GM21360 (cell line): ENCODE data around the gene EPB41L4B.

ENCODE experiments used
- ATAC-seq: cut with Tn5 transposase; IDR thresholded peaks from one replicate; pipeline ENCODE4 v1.9.1; 2021; ENCODE audit warnings: mild to moderate bottlenecking, moderate library complexity; ENCODE audit not compliant: unreplicated experiment

Gene EPB41L4B

DNA sequence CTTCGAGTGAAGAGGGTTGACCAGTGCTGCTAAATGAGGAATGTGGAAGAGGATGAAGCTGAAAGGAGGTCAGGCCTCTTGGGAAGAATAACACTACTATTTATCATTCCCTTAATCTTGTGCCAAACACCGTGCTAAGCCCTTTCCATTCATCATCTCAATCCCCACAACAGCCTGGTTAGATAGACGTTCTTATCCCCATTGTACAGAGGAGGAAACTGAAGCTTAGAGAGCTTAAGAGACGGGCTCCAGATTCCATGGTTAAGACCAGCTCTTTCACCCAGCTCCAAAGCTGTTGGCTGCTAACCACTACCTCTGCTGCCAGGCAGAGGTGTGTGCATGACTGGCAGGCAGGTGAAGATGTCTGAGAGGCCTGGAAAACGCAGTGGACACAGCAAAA is 868 bp upstream of the EPB41L4B start:
- no peak for ATAC-seq

DNA sequence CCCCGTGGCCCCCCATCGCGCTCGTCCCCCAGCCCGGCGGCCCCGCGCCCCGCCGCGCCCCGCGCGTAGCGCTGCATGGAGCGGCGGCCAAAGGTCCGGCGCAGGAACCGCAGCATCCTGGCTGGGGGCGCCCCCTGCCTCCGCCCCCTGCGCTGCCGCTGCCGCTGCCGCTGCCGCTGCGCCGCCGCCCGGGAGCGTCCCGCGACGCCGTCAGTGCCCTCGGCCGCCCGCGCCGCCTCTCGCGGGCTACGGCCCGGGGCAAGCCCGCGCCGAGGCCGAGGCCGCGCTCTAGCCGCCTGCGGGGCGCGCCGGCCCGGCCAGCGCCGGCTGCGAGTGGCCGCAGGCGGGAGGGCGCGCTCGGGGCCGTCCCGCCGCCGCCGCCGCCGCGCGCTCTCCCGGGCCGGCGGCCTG is 523 bp downstream of the EPB41L4B start:
- peak; percentile 39 for ATAC-seq

DNA sequence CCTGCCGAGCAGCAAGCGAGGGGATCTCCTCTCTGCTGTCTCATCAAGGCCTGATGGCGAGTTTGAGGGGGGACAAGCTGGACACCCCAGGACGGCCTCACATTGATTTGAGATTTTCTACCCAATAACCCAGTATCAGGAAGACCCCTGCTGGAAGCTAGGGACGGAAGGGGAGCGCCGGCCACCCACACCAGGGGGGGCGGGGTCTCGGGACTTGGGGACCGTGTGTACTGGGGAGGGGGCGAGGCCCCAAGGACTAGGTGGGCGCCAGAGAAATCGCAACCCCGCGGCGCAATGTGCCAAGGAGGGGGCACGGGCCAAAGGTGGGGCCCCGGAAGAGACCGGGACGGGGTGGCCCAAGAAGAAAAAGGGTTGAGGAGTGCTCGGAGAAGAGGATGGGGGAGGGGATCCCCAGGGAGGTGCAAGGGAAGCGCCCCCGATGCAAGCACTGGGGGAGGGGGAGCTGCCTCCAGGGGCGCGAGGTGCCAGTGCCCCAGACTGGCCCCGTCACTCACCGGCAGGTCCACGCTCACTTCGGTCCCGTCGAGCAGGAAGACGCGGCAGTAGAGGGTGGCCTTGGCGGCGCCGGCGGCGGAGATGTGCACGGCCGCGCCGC is 1.1 kb downstream of the EPB41L4B start:
- peak; percentile 9 for ATAC-seq

DNA sequence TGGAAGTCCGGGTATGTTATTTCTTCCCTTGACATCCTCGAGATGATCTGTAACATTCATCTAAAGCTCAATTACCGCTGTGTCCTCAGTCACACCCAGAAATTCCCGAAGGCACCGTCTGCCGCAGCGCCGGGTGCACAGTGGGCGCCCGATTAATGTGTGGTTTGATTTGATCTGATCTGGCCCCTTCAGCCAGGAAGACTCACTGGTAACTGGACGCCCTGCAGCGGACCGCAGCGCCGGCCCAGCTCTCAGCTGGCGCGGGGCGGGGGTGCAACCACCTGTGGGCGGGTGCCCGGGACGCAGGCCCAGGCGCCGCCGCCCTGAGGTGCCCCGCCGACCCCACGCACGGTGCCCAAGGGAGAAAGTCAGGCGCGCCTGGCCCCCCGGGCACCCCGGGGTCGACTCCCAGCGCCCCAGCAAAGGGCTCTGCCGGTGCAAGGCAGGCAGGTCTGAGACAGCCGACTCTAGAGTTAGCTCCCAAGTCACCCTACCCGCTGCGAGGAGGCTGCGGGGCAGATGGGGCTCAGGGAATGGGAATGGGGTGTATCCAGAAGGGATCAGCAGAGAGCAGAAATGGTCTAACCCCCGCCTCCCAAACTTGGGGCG is 1.7 kb downstream of the EPB41L4B start:
- no peak for ATAC-seq

DNA sequence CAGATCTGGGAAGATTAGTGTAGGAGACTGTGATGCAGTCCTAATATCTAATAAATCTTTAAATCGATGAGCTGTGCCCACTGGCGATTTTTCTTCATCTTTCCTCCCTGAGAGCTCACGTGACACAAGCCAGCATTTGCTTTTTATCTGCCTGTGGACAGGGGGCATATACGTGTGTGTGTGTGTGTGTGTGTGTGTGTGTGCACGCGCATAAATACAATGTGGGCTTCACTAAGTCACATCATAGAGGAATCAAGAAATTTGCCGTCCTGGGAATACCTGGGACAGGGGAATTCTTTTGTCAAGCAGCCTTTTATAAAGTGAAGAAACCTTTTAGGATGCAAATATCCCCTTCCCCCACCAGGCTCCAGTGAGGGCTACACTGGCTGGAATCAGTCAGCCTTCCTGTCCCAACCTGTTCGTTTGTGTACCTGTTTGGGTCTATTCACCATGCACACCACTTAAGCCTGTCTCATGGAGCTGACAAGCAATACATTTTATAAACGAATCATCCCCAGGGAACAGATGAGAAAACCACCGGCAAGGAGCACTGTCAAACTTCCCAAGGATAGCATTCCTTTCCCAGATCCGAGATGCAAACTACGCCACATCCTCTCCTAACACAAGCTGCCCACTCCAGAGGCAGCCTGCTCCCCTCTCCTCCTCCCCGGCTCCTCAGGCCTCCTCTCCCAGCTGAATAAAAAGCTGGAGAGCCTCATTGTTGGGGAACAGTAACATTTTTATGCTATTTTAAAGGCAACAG is 2.7 kb downstream of the EPB41L4B start:
- ATAC-seq = no peak

DNA sequence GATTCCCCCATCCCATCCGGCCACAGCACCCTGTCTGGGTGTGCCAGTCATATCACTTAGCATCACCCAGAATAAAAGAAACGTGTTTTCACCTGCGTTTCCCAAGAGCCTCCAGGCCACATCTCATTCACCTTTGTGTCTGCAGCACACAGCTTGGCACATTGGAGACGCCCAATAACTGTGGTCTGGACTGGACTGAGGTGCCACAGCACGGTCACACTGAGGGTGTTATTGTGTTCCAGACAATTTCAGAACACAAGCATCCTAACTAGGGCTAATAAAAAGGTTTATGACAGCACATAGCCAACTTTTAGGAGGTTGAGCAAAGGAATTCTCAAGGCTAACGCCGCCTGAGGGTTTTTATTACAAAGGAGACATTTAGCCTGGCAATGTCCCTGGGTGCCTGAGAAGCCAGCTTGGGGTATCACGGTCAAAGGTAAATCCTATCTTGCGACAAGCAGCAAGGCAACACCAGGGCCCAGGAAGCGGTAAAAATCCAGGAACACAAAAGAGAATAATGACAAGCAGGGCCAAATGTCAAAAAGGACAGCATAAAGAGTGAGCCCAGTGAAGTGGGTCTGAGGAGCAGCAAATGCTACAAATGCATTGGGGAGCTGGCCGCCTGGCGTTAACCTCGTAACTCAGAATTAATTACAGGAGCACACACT is 3.4 kb downstream of the EPB41L4B start:
- no peak for ATAC-seq

DNA sequence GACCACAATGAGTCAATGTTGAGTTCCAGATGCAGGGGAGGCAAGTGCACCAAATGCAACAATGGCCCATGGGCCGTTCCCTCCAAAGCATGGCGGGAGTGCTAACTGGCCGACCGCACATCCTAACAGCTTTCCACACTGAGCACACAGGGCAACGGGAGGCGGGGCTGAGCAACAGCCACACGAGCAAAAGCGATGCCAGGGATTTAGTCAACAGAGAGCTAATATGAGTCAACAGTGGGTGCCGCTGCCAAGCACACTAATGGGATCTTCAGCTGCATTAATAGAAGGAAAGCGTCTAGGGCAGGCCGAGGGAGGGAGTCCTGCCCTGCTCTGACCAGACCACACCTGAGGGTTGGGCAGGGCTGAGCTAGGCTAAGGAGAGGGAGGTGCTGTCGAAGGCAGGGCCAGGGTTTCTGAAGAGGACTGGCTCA is 4.6 kb downstream of the EPB41L4B start:
- ATAC-seq = no peak

DNA sequence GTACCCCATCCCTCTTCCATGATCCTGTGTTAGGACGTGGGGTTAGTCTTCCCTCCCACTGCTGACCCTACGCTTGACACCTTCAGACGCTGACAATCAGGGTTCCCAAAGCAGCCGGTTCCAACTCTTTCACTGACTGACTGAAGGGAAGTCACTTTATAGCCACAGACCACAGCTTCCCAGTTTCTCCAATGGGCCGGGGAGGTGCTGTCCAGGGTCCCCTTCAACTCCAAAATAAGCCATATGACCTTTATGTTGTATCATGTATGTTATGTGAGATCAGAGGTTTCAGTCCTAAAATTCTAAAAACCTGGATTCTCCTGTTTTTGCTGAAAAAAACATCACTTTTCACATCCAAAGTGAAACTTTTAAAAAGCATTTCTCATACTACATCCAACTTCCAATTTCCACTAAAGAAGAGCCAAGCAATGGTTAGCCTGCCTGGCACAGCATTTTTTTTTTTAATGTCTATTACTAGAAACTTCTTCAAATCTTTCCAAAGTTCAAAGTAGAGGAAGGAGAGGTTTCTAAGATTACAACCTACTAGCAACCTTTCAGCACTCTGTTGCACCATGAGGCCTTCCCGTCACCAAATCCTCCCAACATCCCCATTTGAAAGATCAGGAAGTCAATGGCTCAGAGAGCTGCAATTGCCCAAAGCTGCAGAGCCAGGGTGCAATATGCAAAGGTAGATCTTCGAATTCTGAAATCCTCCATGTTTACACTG is 5.2 kb downstream of the EPB41L4B start:
- ATAC-seq = no peak

DNA sequence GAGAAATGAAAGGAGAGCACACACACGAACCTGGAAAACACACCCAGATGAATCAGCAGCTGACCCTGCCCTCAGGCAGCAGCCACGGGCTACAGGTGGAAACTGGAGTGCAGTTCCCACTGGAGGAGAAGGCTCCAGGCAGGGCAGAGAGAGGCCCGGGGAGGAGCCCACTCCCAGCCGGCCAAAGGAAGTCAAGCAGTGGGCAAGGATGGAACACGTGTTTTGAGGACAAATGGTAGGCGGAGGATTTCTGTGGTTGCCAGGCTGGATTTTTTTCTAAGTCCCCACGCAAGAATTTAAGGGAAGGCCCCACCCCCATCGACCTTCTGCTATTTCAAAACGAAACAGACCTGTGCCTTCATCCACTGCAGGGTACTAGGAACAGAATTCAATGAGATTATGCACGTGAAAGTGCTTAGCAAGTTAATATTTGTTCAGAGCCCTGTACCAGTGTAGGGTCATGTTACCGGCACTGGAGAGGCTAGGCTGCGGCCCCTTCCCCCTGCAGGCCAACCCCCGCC is 6.8 kb downstream of the EPB41L4B start:
- no peak for ATAC-seq

DNA sequence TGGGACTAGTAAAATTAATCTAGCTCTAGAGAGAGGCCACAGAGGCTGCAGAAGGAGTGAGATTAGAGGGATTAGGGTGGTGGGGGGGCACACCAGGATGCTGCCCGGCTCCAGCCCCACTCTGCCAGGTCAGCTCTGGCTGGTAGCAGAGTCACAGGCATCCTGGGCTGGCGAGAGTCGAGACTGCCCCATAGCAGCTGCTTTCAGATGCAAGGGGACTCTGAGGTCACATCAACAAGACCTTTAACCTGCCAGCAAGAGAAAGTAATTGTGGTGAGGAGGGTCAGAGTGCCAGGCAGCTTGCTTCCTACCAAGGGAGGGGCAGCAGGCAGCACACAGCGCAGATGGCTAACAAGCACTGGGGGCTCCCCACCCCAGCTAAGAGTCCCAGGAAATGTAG is 7.5 kb downstream of the EPB41L4B start:
- no peak for ATAC-seq

DNA sequence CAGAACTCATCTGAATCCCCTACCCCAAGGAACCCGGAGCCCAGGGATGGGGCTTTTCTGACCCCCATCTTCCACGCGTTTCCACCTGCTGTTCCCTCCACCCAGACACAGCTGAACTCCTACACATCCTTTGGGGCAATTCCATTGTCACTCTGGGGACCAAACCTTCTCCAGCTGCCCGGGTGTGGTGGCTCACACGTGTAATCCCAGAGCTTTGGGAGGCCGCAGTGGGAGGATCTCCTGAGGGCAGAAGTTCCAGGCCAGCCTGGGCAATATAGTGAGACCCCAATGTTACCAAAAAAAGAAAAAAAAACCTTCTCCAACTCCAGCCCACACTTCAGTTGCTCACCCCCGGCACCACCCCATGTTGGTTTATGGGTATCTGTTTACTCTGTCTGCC is 8.1 kb downstream of the EPB41L4B start:
- ATAC-seq = no peak

DNA sequence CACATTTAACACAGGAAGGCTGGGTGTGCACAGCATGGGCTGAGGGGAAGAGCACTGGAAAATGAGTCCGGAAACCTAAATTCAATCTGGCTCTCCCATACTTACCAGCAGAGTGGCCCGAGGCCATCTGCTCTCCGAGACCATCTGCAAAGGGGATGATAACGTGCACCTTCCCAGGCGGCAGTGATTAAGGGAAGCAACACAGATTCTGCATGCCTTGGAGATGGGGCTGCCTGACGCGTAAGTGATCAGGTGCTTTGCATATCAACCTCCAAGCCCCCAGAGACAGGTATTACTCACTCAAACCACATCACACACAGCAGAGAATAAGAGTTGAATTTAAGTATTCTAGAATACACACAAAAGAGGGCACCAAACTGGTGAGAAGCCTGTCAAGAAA is 9.1 kb downstream of the EPB41L4B start:
- peak; percentile 90 for ATAC-seq

DNA sequence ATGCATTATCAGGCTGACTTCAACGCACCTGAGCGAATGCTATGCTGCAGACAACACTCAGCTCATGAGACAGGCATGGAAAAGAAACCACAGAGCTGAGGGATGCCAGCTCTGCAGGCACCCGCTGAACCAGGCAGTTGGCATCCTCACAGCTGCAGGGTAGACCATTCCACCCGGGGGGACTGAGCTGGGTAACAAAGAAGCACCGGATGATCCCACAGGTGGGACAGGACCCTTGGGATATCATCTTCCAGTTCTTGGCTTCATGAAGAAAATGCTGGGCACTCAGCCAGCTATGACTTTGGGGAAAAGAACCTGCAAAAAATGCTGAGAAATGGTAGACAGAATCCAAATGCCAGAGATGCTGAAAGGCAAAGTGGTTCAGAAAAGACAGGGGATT is 9.6 kb downstream of the EPB41L4B start:
- no peak for ATAC-seq

DNA sequence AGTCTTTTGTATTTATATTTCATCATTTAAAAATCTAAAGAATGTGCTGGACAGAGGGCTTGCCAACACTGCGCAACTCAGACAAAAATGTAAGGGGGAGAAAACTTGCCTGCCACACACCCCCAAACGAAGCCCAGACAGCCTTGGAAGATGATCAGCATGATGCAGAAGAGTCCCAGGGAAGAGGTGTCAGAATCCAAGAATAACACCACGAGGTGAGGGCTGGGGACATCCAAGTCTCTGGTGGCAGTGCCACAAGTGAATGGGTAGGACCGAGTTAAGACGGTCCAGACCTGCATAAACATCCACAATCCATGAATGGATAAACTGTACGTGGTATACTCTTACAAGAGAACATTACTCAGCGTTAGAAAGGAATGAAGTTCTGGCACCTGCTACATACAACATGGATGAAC is 10.4 kb downstream of the EPB41L4B start:
- ATAC-seq = no peak

DNA sequence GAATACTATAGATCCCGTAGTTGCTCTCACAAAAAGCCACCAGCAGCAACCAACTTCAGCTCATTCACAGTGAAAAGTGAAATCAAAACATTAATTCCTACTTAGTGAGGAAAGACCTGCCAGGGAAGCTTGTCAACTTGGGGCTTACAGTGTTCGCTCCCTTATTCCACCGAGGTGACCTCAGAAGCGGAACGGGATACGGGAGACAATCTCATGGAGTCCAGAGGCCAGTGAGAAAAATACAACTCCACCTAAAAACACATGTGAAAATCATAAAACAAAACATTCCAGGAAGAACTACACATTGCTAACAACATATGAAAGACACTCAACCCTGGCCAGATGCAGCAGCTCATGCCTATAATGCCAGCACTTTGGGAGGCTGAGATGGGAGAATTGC is 11.6 kb downstream of the EPB41L4B start:
- ATAC-seq = no peak

DNA sequence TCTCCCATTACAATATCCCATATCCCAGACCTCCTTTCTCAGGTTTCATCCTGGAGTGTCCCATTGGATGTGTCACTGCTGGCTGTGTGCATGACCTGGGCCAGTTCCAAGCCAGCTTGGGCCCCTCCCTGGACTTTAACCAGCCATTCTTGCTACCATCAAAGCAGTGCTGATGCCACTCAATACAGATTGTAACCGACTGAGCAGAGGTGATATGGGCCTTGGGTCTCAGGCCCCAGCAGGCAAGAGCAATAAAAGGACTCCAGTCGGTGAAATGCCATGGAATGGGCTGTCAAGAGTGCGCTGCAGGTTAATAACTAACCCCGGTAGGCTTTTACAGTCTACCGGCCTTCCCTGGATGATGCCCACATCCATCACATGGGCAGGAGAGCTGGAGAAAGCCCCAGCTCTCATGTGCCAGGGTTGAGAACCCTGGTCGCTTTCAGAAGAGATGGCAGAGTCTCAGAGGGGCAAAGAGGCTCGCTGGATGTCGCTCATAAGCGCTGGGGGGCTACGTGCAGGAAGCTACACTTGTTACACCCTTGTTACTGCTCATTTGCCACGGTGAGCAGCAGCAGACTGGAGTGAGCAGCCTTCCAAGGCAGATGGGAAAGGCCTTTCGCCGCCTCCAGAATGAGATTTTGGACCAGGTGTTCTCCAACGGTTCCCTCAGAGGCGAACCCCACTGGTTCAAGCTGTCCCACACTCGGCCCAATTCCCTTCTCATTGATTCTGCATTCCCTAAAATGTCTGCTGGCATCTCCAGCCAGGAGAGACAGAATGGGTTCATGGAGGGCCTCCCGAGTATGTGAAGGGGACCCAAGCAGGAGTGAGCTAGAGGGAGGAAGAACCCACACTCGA is 13.2 kb downstream of the EPB41L4B start:
- ATAC-seq = no peak

DNA sequence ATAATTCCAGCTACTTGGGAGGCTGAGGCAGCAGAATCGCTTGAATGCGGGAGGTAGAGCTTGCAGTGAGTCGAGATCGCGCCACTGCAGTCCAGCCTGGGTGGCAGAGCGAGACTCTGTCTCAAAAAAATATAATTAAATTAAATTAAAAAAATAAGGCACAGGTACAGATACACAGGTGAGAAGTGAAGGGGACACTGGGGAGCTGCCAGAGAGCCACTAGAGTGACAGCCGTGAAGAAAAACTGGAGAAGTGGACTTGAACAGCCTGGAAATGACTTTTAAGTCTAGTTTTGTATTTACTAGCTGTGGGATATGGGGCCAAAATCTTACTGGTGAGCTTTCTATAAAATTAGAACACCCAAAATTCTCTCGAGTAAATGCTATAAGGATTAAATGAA is 15.1 kb downstream of the EPB41L4B start:
- ATAC-seq = no peak

DNA sequence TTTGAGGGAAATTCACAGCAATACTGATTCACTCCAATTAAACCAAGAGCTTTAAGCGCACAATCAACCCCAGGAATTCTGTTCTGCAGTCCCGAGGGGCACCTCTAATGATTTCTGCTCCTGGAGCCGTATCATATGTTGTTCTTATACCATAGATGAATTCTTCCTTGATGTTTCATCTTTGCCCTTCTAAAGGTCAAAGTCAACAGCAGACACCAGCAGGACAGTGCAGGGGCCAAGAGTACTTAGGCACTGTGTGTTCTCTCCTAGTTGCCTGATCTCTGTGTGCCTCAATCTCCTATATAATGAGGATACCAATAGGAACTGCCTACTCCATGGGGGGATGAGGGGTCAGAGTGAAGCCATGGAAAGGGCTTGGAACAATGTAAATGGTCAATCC is 16.5 kb downstream of the EPB41L4B start:
- no peak for ATAC-seq

DNA sequence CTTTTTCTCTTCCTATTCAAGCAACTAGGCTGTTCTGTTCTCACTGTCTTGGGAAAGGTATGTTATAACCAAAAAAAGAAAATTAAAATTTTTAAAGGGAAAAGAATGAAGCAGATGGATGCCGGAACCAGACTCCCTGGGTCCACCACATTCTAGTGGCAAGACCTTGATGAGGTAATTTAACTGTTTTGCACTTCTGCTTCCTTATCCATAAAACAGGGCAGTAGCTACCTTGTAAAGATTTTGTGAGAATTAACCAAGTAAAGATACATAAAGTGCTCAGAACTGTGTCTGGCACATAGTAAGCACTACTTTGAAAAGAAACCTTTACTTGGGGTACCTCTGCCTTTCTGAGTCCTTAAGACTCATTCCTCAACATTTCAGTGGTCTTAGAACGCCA is 17.0 kb downstream of the EPB41L4B start:
- no peak for ATAC-seq

DNA sequence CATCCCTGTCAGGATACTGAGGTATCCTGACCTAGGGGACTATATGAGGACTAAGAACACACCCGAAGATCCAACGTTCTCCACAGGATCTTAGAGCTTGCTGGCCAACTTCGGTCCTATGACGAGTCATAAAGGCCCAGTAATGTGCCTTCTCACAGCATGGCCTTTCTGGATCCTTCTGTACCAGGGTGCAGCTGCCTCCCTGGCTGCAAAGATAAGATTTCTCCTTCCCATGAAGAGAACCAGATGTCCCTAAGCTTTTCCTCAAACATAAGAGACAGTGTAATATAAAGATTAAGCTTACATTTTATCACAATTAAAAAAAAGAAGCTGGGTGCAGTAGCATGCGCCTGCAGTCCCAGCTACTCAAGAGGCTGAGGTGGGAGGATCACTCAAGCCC is 18.3 kb downstream of the EPB41L4B start:
- ATAC-seq = no peak
